Osteocyte (in vitro differentiated cells): ENCODE results near the gene ZNF445. TPM values are rescaled to one million over a fixed set of nuclear protein-coding genes. Genes with fewer than 3 reads are reported as not detected.
"Not testable (repeated sequence)": the region's sequence is repeated elsewhere in the genome, so short reads cannot be mapped to it uniquely, and the experiment has no call there.

ENCODE experiments used
- DNase-seq: peaks from one replicate; pipeline ENCODE4 v3.0.0; 2021; ENCODE audit warnings: mixed read lengths; ENCODE audit not compliant: unreplicated experiment; ENCODE audit errors: extremely low spot score
- H3K27ac Mint-ChIP-seq: one replicate; pipeline ENCODE4 v1.8.0; 2021; ENCODE audit warnings: mild to moderate bottlenecking, mixed read lengths; ENCODE audit not compliant: unreplicated experiment
- H3K27me3 Mint-ChIP-seq: one replicate; pipeline ENCODE4 v1.8.0; 2021; ENCODE audit warnings: mixed read lengths; ENCODE audit not compliant: unreplicated experiment
- H3K36me3 Mint-ChIP-seq: one replicate; pipeline ENCODE4 v1.8.0; 2021; ENCODE audit warnings: mixed read lengths; ENCODE audit not compliant: unreplicated experiment
- H3K4me1 Mint-ChIP-seq: one replicate; pipeline ENCODE4 v1.8.0; 2021; ENCODE audit warnings: mixed read lengths; ENCODE audit not compliant: unreplicated experiment
- H3K4me3 Mint-ChIP-seq: one replicate; pipeline ENCODE4 v1.8.0; 2021; ENCODE audit warnings: mild to moderate bottlenecking, moderate library complexity, mixed read lengths; ENCODE audit not compliant: unreplicated experiment
- H3K9me3 Mint-ChIP-seq: one replicate; pipeline ENCODE4 v1.8.0; 2021; ENCODE audit warnings: mixed read lengths; ENCODE audit not compliant: unreplicated experiment
- CTCF ChIP-seq: fragments of 200-600 bp; sonication (generic); IDR thresholded peaks from 2 replicates; pipeline ENCODE4 v1.5.0; 2021; ENCODE audit warnings: antibody characterized with exemption, mild to moderate bottlenecking, moderate library complexity
- total RNA-seq: library from RNA; stranded (reverse); gene quantifications from 2 replicates; pipeline ENCODE4 v1.2.1, GENCODE V29; 2021

The ZNF445 gene
- total RNA-seq, 1 donor from 2014 or later: 26.1 TPM

- Mint-ChIP-seq H3K4me1 (peaks cover 31% of the 10 kb centered on the region), H3K36me3 (peaks cover 27% of the 10 kb centered on the region), H3K27me3 (no peaks in the 10 kb centered on the region), H3K27ac (no peak overlapping the region), H3K9me3 (peaks cover 21% of the 10 kb centered on the region), H3K4me3 (no peak overlapping the region)
- no peak for TF ChIP-seq CTCF
- no peak for DNase-seq
Measured at GRCh38 chr3:44506961-44507360, 29.5 kb upstream of the ZNF445 start.

GRCh38 chr3:44506556-44506955 is 29.1 kb upstream of the ZNF445 start:
- Mint-ChIP-seq H3K9me3 (peaks cover 21% of the 10 kb centered on the region), H3K4me1 (peaks cover 29% of the 10 kb centered on the region), H3K27me3 (no peaks in the 10 kb centered on the region), H3K27ac (no peak overlapping the region), H3K36me3 (peaks cover 31% of the 10 kb centered on the region), H3K4me3 (no peak overlapping the region)
- TF ChIP-seq CTCF: no peak
- DNase-seq: no peak

GRCh38 chr3:44504566-44504965 is 27.1 kb upstream of the ZNF445 start:
- Mint-ChIP-seq H3K9me3 (peaks cover 35% of the 10 kb centered on the region), H3K27me3 (no peaks in the 10 kb centered on the region), H3K36me3 (peaks cover 49% of the 10 kb centered on the region), H3K27ac (no peak overlapping the region), H3K4me3 (no peak overlapping the region), H3K4me1 (peaks cover 16% of the 10 kb centered on the region)
- no peak for DNase-seq
- TF ChIP-seq CTCF: no peak

GRCh38 chr3:44503178-44503577 is 25.7 kb upstream of the ZNF445 start:
- H3K9me3 Mint-ChIP-seq: peaks cover 48% of the 10 kb centered on the region
- H3K4me3 Mint-ChIP-seq: not testable (repeated sequence)

GRCh38 chr3:44501971-44502370 is 24.5 kb upstream of the ZNF445 start:
- H3K27me3 Mint-ChIP-seq: no peaks in the 10 kb centered on the region
- H3K9me3 Mint-ChIP-seq: peaks cover 48% of the 10 kb centered on the region
- peaks cover 2% of the 10 kb centered on the region for H3K4me1 Mint-ChIP-seq
- peaks cover 71% of the 10 kb centered on the region for H3K36me3 Mint-ChIP-seq
- no peak overlapping the region for H3K4me3 Mint-ChIP-seq
- DNase-seq: no peak
- no peak for TF ChIP-seq CTCF
- H3K27ac Mint-ChIP-seq: no peak overlapping the region

More at GRCh38 chr3:44503178-44503577, 25.7 kb upstream of the ZNF445 start:
- H3K27ac Mint-ChIP-seq, DNase-seq, H3K4me1 Mint-ChIP-seq, H3K27me3 Mint-ChIP-seq: not testable (repeated sequence)
- H3K36me3 Mint-ChIP-seq: peaks cover 63% of the 10 kb centered on the region

- H3K4me1 Mint-ChIP-seq, H3K27ac Mint-ChIP-seq, H3K4me3 Mint-ChIP-seq, H3K27me3 Mint-ChIP-seq, DNase-seq: not testable (repeated sequence)
- Mint-ChIP-seq H3K36me3 (peaks cover 63% of the 10 kb centered on the region), H3K9me3 (peaks cover 39% of the 10 kb centered on the region)
Measured at GRCh38 chr3:44499899-44500168, 22.4 kb upstream of the ZNF445 start.
